Measurements from ENCODE around the gene PATE4. TPM values are rescaled to one million over a fixed set of nuclear protein-coding genes. Genes with fewer than 3 reads are reported as not detected.
"Not testable (repeated sequence)": the region's sequence is repeated elsewhere in the genome, so short reads cannot be mapped to it uniquely, and the experiment has no call there.

The PATE4 gene
- total RNA-seq = under 1 TPM in 7 of 8 experiments, not detected in 1; 0.18 to 0.95 (median 0.38) TPM

- Histone ChIP-seq H3K4me1 (replicated peaks in 1 of 2) (no peaks in the 10 kb centered on the region), H3K4me3 (no peak within 1 kb of the TSS), H3K27ac (no peak within 1 kb of the TSS)
- WGBS, 10 experiments = 7 to 52% (median 14%) methylated on average over 1 to 3 of the region's 3 CpGs; no CpG with 5 or more reads in 5 of the 10 experiments
- in situ Hi-C loops (cut with MboI; ENCODE audit: low pct_unique_long_range_greater_than_20kb in 2 of 9, low sequenced_read_pairs in 9 of 9, unreplicated experiment in 9 of 9) = no loop called here
- peak in 1 of 8 experiments; percentile 37 for ATAC-seq (replicated peaks in 6 of 8)
These were observed at the start of gene PATE4 for GRCh38 chr11:125833016-125833415. TSS of gene PATE4 (plus strand) at chr11:125833316. CDS start at chr11:125833360, 44 bp downstream.

GRCh38 chr11:125784678-125785077, 48.4 kb upstream of the PATE4 start:
- Histone ChIP-seq H3K4me3 (no peak overlapping the region), H3K4me1 (replicated peaks in 1 of 2) (no peaks in the 10 kb centered on the region), H3K27ac (no peak overlapping the region)
- WGBS, 10 experiments = 0 to 55% (median 20%) methylated on average over 1 to 2 of the region's 2 CpGs; no CpG with 5 or more reads in 1 of the 10 experiments
- in situ Hi-C loops (cut with MboI; ENCODE audit: low pct_unique_long_range_greater_than_20kb in 2 of 9, low sequenced_read_pairs in 9 of 9, unreplicated experiment in 9 of 9) = loop anchor here in 1 of 9 experiments (25.0 kb wide), 1 partner anchor 97 kb away; the partner anchor contains the start of gene ACRV1
- ATAC-seq (replicated peaks in 6 of 8) = no peak

GRCh38 chr11:125787827-125788226, 45.3 kb upstream of the PATE4 start, which contains the start of gene PATE3:
TSS of gene PATE3 (plus strand) at chr11:125788127. CDS start at chr11:125788152, 25 bp downstream.
- H3K27ac ChIP-seq = no peak within 1 kb of the TSS
- in situ Hi-C loops (cut with MboI; ENCODE audit: low pct_unique_long_range_greater_than_20kb in 2 of 9, low sequenced_read_pairs in 9 of 9, unreplicated experiment in 9 of 9) = loop anchor here in 1 of 9 experiments (25.0 kb wide), 1 partner anchor 101 kb away; the partner anchor contains the start of gene ACRV1
- H3K4me1 ChIP-seq (replicated peaks in 1 of 2) = no peaks in the 10 kb centered on the region
- no peak within 1 kb of the TSS for H3K4me3 ChIP-seq
- 0 to 100% (median 76%) methylated on average over 1 to 2 of the region's 2 CpGs; no CpG with 5 or more reads in 5 of the 10 experiments for WGBS, 10 experiments
- ATAC-seq (replicated peaks in 6 of 8) = no peak

- in situ Hi-C loops (cut with MboI; ENCODE audit: low pct_unique_long_range_greater_than_20kb in 2 of 9, low sequenced_read_pairs in 9 of 9, unreplicated experiment in 9 of 9) = loop anchor here in 1 of 9 experiments (25.0 kb wide), 1 partner anchor 104 kb away; the partner anchor contains the start of gene ACRV1
- ATAC-seq (replicated peaks in 6 of 8) = no peak
- no peak overlapping the region for H3K27ac ChIP-seq
- WGBS, 10 experiments = 46 to 100% (median 87%) methylated on average over 1 to 4 of the region's 4 CpGs; no CpG with 5 or more reads in 2 of the 10 experiments
- H3K4me1 ChIP-seq (replicated peaks in 1 of 2) = no peaks in the 10 kb centered on the region
- no peak overlapping the region for H3K4me3 ChIP-seq
These were observed 42.3 kb upstream of the PATE4 start for GRCh38 chr11:125790825-125791224.

DNA sequence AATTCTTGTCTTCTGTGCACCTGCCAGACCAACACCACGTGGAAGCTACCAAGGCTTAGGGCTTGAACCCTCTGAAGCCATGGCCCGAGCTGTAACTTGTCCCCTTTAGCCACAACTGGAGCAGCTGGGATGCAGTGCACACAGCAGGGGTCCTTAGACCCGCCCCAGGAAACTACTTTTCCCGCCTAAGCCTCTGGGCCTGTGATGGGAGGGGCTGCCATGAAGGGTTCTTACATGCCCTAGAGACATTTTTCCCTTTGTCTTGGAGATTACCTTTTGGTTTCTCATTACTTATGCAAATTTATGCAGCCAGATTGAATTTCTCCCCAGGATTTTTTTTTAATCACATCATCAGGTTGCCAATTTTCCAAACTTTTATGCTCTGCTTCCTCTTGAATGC, 35.5 kb upstream of the PATE4 start:
- H3K4me1 ChIP-seq (replicated peaks in 1 of 2) = no peaks in the 10 kb centered on the region
- ATAC-seq (replicated peaks in 6 of 8) = peak in 2 of 8 experiments; percentile 28 to 33
- H3K4me3 ChIP-seq = no peak overlapping the region
- in situ Hi-C loops (cut with MboI; ENCODE audit: low pct_unique_long_range_greater_than_20kb in 2 of 9, low sequenced_read_pairs in 9 of 9, unreplicated experiment in 9 of 9) = loop anchor here in 1 of 9 experiments (25.0 kb wide), 1 partner anchor 110 kb away; the partner anchor contains the start of gene ACRV1
- H3K27ac ChIP-seq = no peak overlapping the region
- 0 to 80% (median 46%) methylated on average over 1 to 4 of the region's 4 CpGs; no CpG with 5 or more reads in 4 of the 10 experiments for WGBS, 10 experiments

GRCh38 chr11:125799808-125800207, 33.3 kb upstream of the PATE4 start:
- no peak overlapping the region for H3K4me3 ChIP-seq
- WGBS, 10 experiments = 0 to 81% (median 25%) methylated on average over 1 to 2 of the region's 2 CpGs; no CpG with 5 or more reads in 1 of the 10 experiments
- no peak for ATAC-seq (replicated peaks in 6 of 8)

DNA sequence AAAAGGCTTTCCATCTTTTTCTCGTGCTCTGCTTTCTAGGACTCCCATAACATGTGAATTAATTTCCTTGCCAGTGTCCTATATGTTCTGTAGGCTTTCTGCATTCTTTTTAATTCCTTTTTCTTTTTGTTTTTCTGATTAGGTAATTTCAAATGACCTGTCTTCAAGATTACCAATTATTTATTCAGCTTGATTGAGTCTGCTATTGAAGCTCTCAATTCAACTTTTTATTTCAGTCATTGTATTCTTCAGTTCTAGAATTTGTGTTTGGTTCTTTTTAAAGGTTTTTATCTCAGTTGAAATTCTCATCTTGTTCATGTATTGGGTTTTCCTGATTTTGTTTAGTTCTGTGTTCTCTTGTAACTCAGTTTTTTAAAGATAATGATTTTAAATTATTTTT, 30.7 kb upstream of the PATE4 start:
- ATAC-seq (replicated peaks in 6 of 8) = no peak
- H3K4me3 ChIP-seq = no peak overlapping the region
- in situ Hi-C loops (cut with MboI; ENCODE audit: low pct_unique_long_range_greater_than_20kb in 2 of 9, low sequenced_read_pairs in 9 of 9, unreplicated experiment in 9 of 9) = no loop called here
- 0 to 86% (median 37%) methylated on average over 1 of the region's 1 CpG for WGBS, 10 experiments
- H3K4me1 ChIP-seq (replicated peaks in 1 of 2) = no peaks in the 10 kb centered on the region
- H3K27ac ChIP-seq = no peak overlapping the region

More at GRCh38 chr11:125799808-125800207, 33.3 kb upstream of the PATE4 start:
- Histone ChIP-seq H3K4me1 (replicated peaks in 1 of 2) (no peaks in the 10 kb centered on the region), H3K27ac (no peak overlapping the region)
- in situ Hi-C loops (cut with MboI; ENCODE audit: low pct_unique_long_range_greater_than_20kb in 2 of 9, low sequenced_read_pairs in 9 of 9, unreplicated experiment in 9 of 9) = loop anchor here in 1 of 9 experiments (25.0 kb wide), 1 partner anchor 113 kb away; the partner anchor contains the start of gene ACRV1

DNA sequence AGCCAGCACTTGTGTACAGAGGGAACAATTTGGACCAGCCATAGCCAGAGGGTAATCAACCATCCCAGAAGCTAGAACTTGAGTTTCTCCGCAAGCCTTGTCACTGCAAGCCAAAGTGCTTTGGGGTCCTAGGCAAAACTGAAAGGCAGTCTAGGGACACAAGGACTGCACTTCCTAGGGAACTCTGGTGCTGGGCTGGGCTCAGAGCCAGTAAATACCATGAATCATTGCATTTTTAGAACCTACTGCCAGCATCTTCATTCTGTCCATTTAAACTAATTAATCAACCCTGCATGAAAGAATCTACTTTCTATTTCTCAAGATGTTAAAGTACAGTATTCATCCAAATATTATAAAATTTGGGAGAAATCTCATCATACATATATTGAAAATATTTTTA, 25.2 kb upstream of the PATE4 start:
- ATAC-seq (replicated peaks in 6 of 8) = no peak
- Histone ChIP-seq H3K4me3 (no peak overlapping the region), H3K4me1 (replicated peaks in 1 of 2) (no peaks in the 10 kb centered on the region), H3K27ac (no peak overlapping the region)
- in situ Hi-C loops (cut with MboI; ENCODE audit: low pct_unique_long_range_greater_than_20kb in 2 of 9, low sequenced_read_pairs in 9 of 9, unreplicated experiment in 9 of 9) = no loop called here
- WGBS, 10 experiments = 60 to 100% (median 100%) methylated on average over 1 of the region's 1 CpG; no CpG with 5 or more reads in 5 of the 10 experiments

DNA sequence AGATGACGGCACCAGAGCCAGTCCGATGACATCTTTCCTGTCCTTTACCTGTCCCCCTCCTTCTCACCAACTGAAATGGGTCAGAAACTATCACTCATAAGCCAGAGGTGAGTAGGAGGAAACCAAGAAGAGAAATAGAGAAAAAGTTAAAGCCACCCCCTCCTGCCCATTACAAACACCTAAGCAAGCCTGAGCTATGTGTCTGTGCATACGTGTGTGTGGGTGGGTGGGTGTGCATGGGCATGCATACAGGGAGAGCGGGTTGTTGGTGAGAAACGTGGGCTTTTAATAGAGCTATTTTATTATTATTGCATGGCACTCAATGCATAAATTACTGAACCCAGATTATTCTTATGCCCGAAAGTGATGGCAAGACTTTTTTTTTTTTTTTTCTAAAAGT, 2.6 kb downstream of the PATE4 start:
- in situ Hi-C loops (cut with MboI; ENCODE audit: low pct_unique_long_range_greater_than_20kb in 2 of 9, low sequenced_read_pairs in 9 of 9, unreplicated experiment in 9 of 9) = no loop called here
- Histone ChIP-seq H3K4me1 (replicated peaks in 1 of 2) (no peaks in the 10 kb centered on the region), H3K27ac (no peak overlapping the region), H3K4me3 (no peak overlapping the region)
- ATAC-seq (replicated peaks in 6 of 8) = no peak
- WGBS, 10 experiments = 0 to 92% (median 62%) methylated on average over 1 to 5 of the region's 6 CpGs; no CpG with 5 or more reads in 2 of the 10 experiments

DNA sequence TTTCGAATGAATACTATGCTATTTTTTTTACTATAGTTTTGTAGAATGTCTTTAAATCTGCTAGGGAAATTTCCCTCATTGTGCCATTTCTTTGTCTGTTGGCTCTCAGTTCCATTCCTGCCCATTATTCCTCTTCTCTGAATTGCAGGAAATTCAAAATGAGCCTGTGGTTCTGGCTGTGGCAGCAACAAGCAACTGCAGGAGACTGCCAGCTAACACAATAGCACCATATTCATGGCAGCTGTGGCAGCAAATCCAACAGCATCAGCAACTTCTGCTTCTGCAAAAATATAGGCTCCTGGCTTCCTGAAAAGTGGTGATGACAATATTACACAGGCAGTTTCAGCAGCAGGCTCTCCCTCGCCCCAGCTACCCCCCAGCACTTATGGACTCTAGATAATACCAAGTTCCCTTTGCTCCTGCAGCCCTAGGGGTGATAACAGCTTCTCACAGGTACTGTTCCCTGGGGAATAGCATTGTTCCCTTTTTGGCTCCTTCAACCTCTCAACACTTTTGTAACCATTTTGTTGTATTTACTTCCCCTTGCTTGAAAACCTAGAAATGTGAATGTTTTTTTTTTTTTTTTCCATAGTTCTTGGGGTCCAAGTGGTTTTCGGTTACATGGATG, 9.3 kb downstream of the PATE4 start:
- H3K4me3 ChIP-seq = no peak overlapping the region
- in situ Hi-C loops (cut with MboI; ENCODE audit: low pct_unique_long_range_greater_than_20kb in 2 of 9, low sequenced_read_pairs in 9 of 9, unreplicated experiment in 9 of 9) = no loop called here
- H3K27ac ChIP-seq = no peak overlapping the region
- ATAC-seq (replicated peaks in 6 of 8) = no peak
- 36 to 100% (median 65%) methylated on average over 1 to 3 of the region's 3 CpGs; no CpG with 5 or more reads in 3 of the 10 experiments for WGBS, 10 experiments
- no peaks in the 10 kb centered on the region for H3K4me1 ChIP-seq (replicated peaks in 1 of 2)

DNA sequence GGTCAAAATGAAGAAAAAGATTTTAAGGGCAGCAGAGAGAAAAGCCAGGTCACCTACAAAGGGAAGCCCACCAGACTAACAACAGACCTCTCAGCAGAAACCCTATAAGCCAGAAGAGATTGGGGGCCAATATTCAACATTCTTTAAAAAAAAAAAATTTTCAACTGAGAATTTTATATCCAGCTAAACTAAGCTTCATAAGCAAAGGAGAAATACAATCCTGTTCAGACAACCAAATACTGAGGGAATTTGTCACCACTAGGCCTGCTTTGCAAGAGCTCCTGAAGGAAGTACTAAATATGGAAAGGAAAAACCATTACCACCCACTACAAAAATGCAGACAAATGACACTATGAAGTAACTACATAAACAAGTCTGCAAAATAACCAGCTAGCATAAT, 13.1 kb downstream of the PATE4 start:
- no peak for ATAC-seq (replicated peaks in 6 of 8)
- Histone ChIP-seq H3K4me3 (no peak overlapping the region), H3K27ac (no peak overlapping the region), H3K4me1 (replicated peaks in 1 of 2) (no peaks in the 10 kb centered on the region)
- in situ Hi-C loops (cut with MboI; ENCODE audit: low pct_unique_long_range_greater_than_20kb in 2 of 9, low sequenced_read_pairs in 9 of 9, unreplicated experiment in 9 of 9) = no loop called here

- H3K4me3 ChIP-seq; H3K27ac ChIP-seq; H3K4me1 ChIP-seq (replicated peaks in 1 of 2); ATAC-seq (replicated peaks in 6 of 8): not testable (repeated sequence)
- in situ Hi-C loops (cut with MboI; ENCODE audit: low pct_unique_long_range_greater_than_20kb in 2 of 9, low sequenced_read_pairs in 9 of 9, unreplicated experiment in 9 of 9) = loop anchor here in 2 of 9 experiments (25.0 kb wide), 1 partner anchor 220 kb away; the partner anchor contains the start of gene CHEK1 (in 2 of the 2)
- WGBS, 10 experiments = 40 to 78% (median 53%) methylated on average over 1 to 7 of the region's 9 CpGs; no CpG with 5 or more reads in 4 of the 10 experiments
These were observed 24.6 kb downstream of the PATE4 start for GRCh38 chr11:125857670-125858069.

- H3K4me3 ChIP-seq; H3K4me1 ChIP-seq (replicated peaks in 1 of 2); ATAC-seq (replicated peaks in 6 of 8); H3K27ac ChIP-seq: not testable (repeated sequence)
- WGBS, 10 experiments = no CpG with 5 or more reads among the region's 33 CpGs
- in situ Hi-C loops (cut with MboI; ENCODE audit: low pct_unique_long_range_greater_than_20kb in 2 of 9, low sequenced_read_pairs in 9 of 9, unreplicated experiment in 9 of 9) = loop anchor here in 2 of 9 experiments (25.0 kb wide), 1 partner anchor 225 kb away; the partner anchor contains the start of gene CHEK1 (in 2 of the 2)
These were observed 29.7 kb downstream of the PATE4 start for GRCh38 chr11:125862786-125863185.
